ENCODE results near the gene HDAC4.

HDAC4 gene

DNA sequence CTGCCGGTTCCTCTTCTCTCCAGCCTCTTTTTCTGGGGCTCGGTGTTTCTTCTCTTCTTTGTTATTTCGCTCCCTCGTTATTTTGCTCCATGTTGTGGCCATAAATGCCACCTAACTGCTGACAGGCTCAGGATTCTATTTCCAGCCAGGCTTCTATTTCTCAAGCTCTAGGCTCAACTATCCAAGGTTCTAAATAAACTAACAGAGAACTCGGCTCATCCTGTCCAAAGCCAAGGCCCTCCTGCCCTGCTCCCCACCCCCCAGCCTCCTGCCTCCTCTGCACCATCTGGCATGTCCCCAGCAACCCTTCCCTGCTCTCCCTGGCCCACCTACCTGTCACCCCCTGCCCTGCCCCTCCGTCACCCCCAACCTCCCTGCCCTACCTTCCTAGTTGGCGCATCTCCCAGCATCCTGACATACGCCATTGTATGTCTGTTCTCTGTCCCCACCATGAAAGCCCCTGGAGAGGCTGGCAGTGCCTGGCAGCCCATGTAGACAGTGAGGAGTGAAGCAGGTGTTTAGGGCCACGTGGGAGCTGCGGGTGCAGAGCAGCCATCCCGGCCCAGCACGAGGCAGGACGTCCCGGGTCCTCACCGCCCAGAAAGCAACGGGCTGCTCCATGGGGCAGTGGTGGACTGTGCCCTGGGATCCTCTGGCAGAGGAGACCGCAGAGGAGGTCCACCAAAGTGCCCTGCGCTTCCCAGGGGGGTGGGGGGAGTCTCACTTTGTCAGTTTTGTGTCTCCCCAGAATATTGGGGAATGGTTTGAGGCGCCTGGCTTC is 366.1 kb downstream of the HDAC4 start:
- DNase-seq, result no peak

DNA sequence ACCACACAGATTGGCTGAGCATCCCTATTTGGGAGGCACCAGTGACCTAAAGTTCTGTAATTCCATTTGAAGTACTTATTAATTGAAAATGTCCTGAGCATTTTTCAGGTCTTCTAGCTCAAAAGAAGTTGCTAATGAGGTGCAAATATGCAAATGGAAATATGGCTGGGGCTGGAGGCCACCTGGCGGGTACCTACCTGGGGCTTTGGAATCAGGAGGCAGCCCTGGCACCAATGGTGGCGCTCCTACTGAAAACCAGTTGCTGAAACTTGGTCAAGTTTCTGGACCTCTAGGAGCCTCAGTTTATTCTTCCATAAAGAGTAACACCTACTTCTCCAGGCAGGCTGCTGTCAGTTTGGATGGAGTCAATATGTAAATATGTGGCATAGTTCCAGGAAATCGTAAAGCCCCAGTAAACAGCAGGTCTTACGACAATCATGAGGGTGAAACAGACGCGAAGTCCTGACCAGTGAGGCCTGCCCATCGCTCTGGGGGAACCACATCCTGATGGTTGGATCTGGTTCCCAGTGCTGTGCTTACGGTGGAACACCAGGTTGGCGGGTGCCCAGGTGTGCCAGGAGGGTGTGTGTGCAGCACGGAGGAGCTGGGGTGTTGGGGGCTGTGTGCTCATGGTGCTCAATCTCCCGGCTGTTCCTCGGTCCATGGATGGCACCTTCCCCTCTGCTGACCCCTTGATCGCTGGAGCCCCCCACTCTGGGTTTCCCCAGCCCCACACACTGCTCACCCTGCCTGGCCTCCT is 366.8 kb downstream of the HDAC4 start:
- DNase-seq, result no peak

GRCh38 chr2:239029958-239030357 is 370.9 kb downstream of the HDAC4 start:
- DNase-seq, result no peak

- no peak for DNase-seq
Observed at GRCh38 chr2:239028253-239028619, 372.6 kb downstream of the HDAC4 start.

- DNase-seq, result no peak
Observed at GRCh38 chr2:239027391-239028252, 373.2 kb downstream of the HDAC4 start.

- no peak for DNase-seq
Observed at GRCh38 chr2:239026711-239027361, 374.0 kb downstream of the HDAC4 start.

DNA sequence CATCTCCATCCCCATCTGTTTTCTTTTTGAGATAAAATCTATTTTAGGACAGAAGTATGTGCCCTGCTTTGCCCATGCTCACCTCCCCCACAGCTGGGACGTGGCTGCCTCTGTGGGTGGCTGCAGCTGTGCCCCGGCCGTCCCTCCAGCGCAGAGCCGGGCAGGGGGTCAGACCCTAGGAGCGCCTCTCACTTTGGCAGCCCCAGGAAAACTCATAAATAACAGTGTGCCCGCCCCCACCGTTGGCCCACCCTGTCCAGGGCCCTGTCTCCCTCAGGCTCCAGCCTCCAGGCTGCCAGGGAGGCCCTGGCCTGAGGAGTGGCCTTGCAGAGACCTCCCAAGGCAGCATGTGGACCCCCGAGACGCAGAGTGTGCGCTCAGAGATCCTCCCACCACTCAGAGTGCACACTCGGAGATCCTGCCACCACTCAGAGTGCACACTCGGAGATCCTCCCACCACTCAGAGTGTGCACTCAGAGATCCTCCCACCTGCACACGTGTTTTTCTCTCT is 374.8 kb downstream of the HDAC4 start:
- no peak for DNase-seq

DNA sequence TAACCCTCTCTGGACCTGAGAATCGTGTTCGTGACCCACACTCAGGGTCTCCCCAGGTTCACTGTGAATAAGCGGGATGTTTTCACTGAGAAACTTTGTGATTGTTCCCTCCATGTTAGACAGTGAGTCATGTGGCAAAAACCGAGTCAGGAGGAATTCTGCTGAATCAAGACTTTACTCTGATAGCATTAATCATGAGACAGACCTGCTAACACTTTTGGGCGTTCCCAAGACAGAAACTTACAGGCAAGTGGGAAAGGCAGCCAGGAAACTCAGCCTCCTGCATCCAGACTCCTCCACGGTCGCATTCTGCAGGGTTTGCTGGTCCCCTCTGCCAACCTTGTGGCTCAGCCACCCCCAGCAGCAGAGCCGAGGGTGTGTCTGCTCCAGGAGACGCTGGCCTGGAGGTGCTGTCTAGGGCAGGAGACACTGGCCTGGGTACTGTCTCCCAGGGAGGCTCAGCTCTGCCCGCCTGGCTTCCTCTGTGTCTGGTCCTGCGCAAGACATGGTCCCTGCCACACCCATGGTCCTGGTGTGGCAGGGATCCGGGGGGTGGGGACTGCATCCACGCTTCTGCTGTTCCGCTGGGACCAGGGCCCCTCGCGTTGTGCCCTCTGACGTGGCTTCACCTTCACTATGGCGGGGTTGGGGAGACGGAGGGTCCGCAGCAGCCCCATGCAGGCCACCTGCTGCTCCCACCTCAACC is 375.6 kb downstream of the HDAC4 start:
- DNase-seq, result no peak

- DNase-seq, result no peak
Observed at GRCh38 chr2:239024226-239024625, 376.6 kb downstream of the HDAC4 start.

GRCh38 chr2:239022437-239023260 is 378.2 kb downstream of the HDAC4 start:
- DNase-seq, result peak; percentile 32

DNA sequence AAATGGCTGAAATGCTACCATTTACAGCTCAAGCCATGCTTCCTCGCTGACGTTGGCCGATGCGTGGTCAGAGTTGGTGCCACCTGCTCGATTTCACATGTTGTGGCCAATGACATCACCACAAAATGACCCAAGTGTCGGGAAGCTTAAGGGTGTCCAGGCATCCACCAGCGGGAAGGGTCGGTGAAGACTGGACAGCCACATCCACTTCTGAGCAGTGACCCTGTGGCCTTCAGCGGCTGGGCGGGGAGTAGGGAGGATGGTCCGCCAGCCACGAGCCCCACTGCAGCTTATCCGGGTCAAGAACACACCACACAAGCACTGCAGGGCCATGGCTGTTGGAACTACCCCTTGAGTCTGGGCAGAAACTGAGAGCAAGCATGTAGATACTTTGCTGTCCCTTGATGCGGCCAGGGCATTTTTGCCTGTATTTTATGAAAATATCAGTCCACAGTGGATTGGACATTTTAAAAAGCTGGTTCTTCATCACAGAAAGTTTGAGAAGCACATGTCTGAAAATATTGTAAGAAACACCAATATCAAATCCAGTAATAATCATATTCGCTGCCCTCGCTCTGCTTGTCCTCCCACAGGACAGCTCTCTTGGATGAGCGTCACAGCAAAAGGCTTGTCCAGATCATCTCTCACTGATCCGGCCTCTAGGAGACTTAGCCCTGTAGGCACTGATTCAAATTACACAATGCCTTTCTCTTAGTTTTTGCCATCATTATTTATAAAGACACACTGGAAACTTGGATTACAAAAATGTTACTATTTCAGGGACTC is 379.0 kb downstream of the HDAC4 start:
- peak; percentile 21 for DNase-seq

GRCh38 chr2:239021224-239021623 is 379.6 kb downstream of the HDAC4 start:
- no peak for DNase-seq

- DNase-seq, result peak; percentile 35
Observed at GRCh38 chr2:239020541-239021041, 380.2 kb downstream of the HDAC4 start.

- peak; percentile 11 for DNase-seq
Observed at GRCh38 chr2:239019183-239019581, 381.6 kb downstream of the HDAC4 start.

- DNase-seq, result peak; percentile 29
Observed at GRCh38 chr2:239018271-239019182, 382.3 kb downstream of the HDAC4 start.

DNA sequence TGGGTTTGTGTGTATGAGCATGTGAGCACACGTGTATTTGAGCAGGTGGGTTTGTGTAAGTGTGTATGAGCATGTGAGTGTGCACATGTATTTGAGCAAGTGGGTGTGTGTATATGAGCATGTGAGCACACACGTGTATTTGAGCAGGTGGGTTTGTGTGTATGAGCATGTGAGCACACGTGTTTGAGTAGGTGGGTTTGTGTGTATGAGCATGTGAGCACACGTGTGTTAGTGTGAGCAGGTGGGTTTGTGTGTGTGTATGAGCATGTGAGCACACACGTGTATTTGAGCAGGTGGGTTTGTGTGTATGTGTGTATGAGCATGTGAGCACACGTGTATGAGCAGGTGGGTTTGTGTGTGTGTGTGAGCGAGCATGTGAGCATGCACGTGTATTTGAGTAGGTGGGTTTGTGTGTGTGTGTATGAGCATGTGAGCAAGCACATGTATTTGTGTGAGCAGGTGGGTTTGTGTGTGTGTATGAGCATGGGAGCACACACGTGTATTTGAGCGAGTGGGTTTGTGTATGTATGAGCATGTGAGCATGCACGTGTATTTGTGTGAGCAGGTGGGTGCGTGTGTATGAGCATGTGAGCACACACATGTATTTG is 383.2 kb downstream of the HDAC4 start:
- DNase-seq, result no peak

DNA sequence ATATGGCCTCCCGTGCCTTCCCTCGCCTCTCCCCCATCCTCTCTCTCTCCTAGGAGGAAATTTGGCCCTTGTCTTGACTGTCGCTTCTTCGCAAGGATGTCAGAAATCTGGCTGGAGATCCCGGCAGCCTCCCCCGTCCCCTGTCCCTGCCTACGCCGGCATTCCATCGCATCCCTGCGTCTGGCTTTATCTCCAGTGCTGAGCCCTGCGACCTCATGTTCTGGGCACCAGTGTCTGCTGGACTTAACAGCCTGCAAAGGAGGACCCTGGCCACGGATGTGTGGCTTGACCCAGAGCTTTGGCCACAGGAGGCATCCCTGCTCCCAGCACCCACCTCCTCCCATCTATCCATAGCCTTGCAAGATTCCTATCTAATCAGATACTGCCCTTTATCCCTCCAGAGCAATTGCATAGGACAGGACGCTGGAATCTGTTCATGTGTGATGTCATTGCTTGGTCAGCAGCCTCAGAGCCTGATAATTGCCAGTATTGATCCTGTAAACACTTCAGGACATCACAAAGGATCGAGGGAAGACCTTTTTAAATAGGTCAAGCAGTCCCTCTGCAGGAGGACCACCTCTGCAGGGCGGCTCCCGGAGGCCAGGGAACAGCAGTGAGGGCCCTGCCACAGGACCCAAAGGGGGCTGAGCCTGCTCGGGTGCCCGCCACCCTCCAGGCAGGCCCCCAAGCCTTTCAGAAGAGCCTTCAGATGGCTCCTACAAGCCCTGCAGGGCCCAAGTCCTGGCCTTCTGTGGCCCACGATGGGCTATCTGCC is 384.7 kb downstream of the HDAC4 start:
- peak; percentile 44 for DNase-seq

All from right forelimb (tissue), 1 donor.